ENCODE results near the gene ARHGAP10. TPM values are rescaled to one million over a fixed set of nuclear protein-coding genes. Genes with fewer than 3 reads are reported as not detected.

ARHGAP10 gene
- total RNA-seq, 1 experiment from 2014 or later = 9.0 TPM

- CTCF ChIA-PET = no interaction called here
- Histone ChIP-seq H3K9me3 (ENCODE audit: low read length) (no peaks in the 10 kb centered on the region), H3K4me1 (ENCODE audit: insufficient read depth, low read length) (peaks cover 19% of the 10 kb centered on the region), H2AFZ (ENCODE audit: low read length) (no peak overlapping the region), H3K9ac (ENCODE audit: low read length) (no peak overlapping the region), H3F3A (ENCODE audit: low read length, unreplicated experiment) (no peaks in the 10 kb centered on the region), H3K4me2 (ENCODE audit: low read length) (no peak overlapping the region), H3K79me2 (ENCODE audit: low read length) (peaks cover 15% of the 10 kb centered on the region), H3K4me3 (ENCODE audit: low read length) (no peak overlapping the region), H3K36me3 (ENCODE audit: low read depth, low read length) (no peaks in the 10 kb centered on the region), H3K27ac (ENCODE audit: low read length) (no peak overlapping the region), H3K27me3 (ENCODE audit: low read length) (no peaks in the 10 kb centered on the region), H3K9me2 (replicated peaks; ENCODE audit: low read length) (no peaks in the 10 kb centered on the region), H4K20me1 (ENCODE audit: low read length) (no peaks in the 10 kb centered on the region)
- ATAC-seq (no peak), DNase-seq (no peak)
- no peak for TF ChIP-seq CTCF (conservative IDR thresholded peaks at IDR 0.05; ENCODE audit: low read depth, low read length)
- no peak for TF ChIP-seq EZH2 (IDR thresholded peaks at IDR 0.05; ENCODE audit: low read length, unreplicated experiment)
- no peak for TF ChIP-seq EZH2phosphoT487 (IDR thresholded peaks at IDR 0.05; ENCODE audit: borderline replicate concordance, low read length)
- no TSS peak for BruUV-seq (replicated peaks)
- POLR2A ChIA-PET (ENCODE audit: unreplicated experiment) = no interaction called here
- intact Hi-C loops (cut with micrococcal nuclease) = loop anchor here (10.0 kb wide), 1 partner anchor 55 kb away; no protein-coding TSS in a partner anchor
Measured at GRCh38 chr4:147780137-147780777, 48.4 kb downstream of the ARHGAP10 start.

GRCh38 chr4:147782087-147782781 lies 50.3 kb downstream of the ARHGAP10 start:
- Histone ChIP-seq H3K9me3 (ENCODE audit: low read length) (no peaks in the 10 kb centered on the region), H4K20me1 (ENCODE audit: low read length) (no peaks in the 10 kb centered on the region), H3K4me3 (ENCODE audit: low read length) (no peak overlapping the region; the same call in 1 of the 2 replicates), H3K9ac (ENCODE audit: low read length) (no peak overlapping the region), H3K4me2 (ENCODE audit: low read length) (peak overlapping the region; percentile 66), H3F3A (ENCODE audit: low read length, unreplicated experiment) (no peaks in the 10 kb centered on the region), H3K9me2 (replicated peaks; ENCODE audit: low read length) (no peaks in the 10 kb centered on the region), H3K27ac (ENCODE audit: low read length) (peak overlapping the region; percentile 6; the same call in 1 of the 2 replicates), H3K4me1 (ENCODE audit: insufficient read depth, low read length) (peaks cover 30% of the 10 kb centered on the region), H2AFZ (ENCODE audit: low read length) (0 out of 2 replicates have a peak overlapping the region, but pooled peaks have one; percentile 33), H3K79me2 (ENCODE audit: low read length) (peaks cover 19% of the 10 kb centered on the region), H3K27me3 (ENCODE audit: low read length) (no peaks in the 10 kb centered on the region), H3K36me3 (ENCODE audit: low read depth, low read length) (no peaks in the 10 kb centered on the region)
- intact Hi-C loops (cut with micrococcal nuclease) = loop anchor here (10.0 kb wide), 1 partner anchor 53 kb away; no protein-coding TSS in a partner anchor
- DNase-seq (peak; percentile 38), ATAC-seq (peak; percentile 56)
- BruUV-seq (replicated peaks) = no TSS peak
- TF ChIP-seq EZH2 (IDR thresholded peaks at IDR 0.05; ENCODE audit: low read length, unreplicated experiment) (no peak), CTCF (conservative IDR thresholded peaks at IDR 0.05; ENCODE audit: low read depth, low read length) (no peak), EZH2phosphoT487 (IDR thresholded peaks at IDR 0.05; ENCODE audit: borderline replicate concordance, low read length) (no peak)
- ChIA-PET CTCF (no interaction called here), POLR2A (ENCODE audit: unreplicated experiment) (no interaction called here)

GRCh38 chr4:147785129-147785528 lies 53.2 kb downstream of the ARHGAP10 start:
- peaks cover 46% of the 10 kb centered on the region for H3K4me1 ChIP-seq (ENCODE audit: insufficient read depth, low read length)
- ChIA-PET POLR2A (ENCODE audit: unreplicated experiment) (no interaction called here), CTCF (no interaction called here)
- H3K9me2 ChIP-seq (replicated peaks; ENCODE audit: low read length) = no peaks in the 10 kb centered on the region
- no peak overlapping the region for H2AFZ ChIP-seq (ENCODE audit: low read length)
- no peaks in the 10 kb centered on the region for H3K36me3 ChIP-seq (ENCODE audit: low read depth, low read length)
- TF ChIP-seq EZH2 (IDR thresholded peaks at IDR 0.05; ENCODE audit: low read length, unreplicated experiment) (no peak), CTCF (conservative IDR thresholded peaks at IDR 0.05; ENCODE audit: low read depth, low read length) (no peak), EZH2phosphoT487 (IDR thresholded peaks at IDR 0.05; ENCODE audit: borderline replicate concordance, low read length) (no peak)
- ATAC-seq = no peak
- no peaks in the 10 kb centered on the region for H3K9me3 ChIP-seq (ENCODE audit: low read length)
- no peaks in the 10 kb centered on the region for H3F3A ChIP-seq (ENCODE audit: low read length, unreplicated experiment)
- intact Hi-C loops (cut with micrococcal nuclease) = loop anchor here (10.0 kb wide), 1 partner anchor 50 kb away; no protein-coding TSS in a partner anchor
- H3K27me3 ChIP-seq (ENCODE audit: low read length) = no peaks in the 10 kb centered on the region
- H3K4me3 ChIP-seq (ENCODE audit: low read length) = no peak overlapping the region
- no peak overlapping the region for H3K4me2 ChIP-seq (ENCODE audit: low read length)
- DNase-seq = no peak
- BruUV-seq (replicated peaks) = no TSS peak
- H3K79me2 ChIP-seq (ENCODE audit: low read length) = peaks cover 32% of the 10 kb centered on the region
- H3K9ac ChIP-seq (ENCODE audit: low read length) = no peak overlapping the region
- no peak overlapping the region for H3K27ac ChIP-seq (ENCODE audit: low read length)
- no peaks in the 10 kb centered on the region for H4K20me1 ChIP-seq (ENCODE audit: low read length)
